ENCODE data around the gene APEH. TPM values are rescaled to one million over a fixed set of nuclear protein-coding genes. Genes with fewer than 3 reads are reported as not detected.

The APEH gene
- total and polyA plus RNA-seq, 2 donors from 2014 or later: 138 to 143 TPM

- intact Hi-C loops (cut with DNase I): no loop called here
- no peak for DNase-seq
- no peak overlapping the region for H3K9ac ChIP-seq (ENCODE audit: low read length in 3 of 3)
- no peak for FAIRE-seq
- TF ChIP-seq, protein P1, sequence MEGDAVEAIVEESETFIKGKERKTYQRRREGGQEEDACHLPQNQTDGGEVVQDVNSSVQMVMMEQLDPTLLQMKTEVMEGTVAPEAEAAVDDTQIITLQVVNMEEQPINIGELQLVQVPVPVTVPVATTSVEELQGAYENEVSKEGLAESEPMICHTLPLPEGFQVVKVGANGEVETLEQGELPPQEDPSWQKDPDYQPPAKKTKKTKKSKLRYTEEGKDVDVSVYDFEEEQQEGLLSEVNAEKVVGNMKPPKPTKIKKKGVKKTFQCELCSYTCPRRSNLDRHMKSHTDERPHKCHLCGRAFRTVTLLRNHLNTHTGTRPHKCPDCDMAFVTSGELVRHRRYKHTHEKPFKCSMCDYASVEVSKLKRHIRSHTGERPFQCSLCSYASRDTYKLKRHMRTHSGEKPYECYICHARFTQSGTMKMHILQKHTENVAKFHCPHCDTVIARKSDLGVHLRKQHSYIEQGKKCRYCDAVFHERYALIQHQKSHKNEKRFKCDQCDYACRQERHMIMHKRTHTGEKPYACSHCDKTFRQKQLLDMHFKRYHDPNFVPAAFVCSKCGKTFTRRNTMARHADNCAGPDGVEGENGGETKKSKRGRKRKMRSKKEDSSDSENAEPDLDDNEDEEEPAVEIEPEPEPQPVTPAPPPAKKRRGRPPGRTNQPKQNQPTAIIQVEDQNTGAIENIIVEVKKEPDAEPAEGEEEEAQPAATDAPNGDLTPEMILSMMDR (IDR thresholded peaks at IDR 0.05; ENCODE audit: borderline replicate concordance, extremely low read depth, insufficient read depth): no peak
- no peaks in the 10 kb centered on the region for H3K27me3 ChIP-seq (ENCODE audit: control insufficient read depth, insufficient read depth, low read length)
- H3K4me1 ChIP-seq (ENCODE audit: control insufficient read depth in 2 of 3, insufficient read depth in 2 of 3, low read depth in 1 of 3, low read length in 3 of 3): no peaks in the 10 kb centered on the region
- H3K27ac ChIP-seq (ENCODE audit: low read depth in 2 of 2, low read length in 2 of 2): no peak overlapping the region
- H3K4me3 ChIP-seq (ENCODE audit: low read length in 3 of 3): no peak overlapping the region
- no peaks in the 10 kb centered on the region for H3K9me3 ChIP-seq (ENCODE audit: control insufficient read depth in 2 of 3, insufficient read depth in 1 of 3, low read length in 3 of 3)
- H3K36me3 ChIP-seq (ENCODE audit: control insufficient read depth in 2 of 3, insufficient read depth in 3 of 3, low read length in 3 of 3): no peaks in the 10 kb centered on the region
Observed at GRCh38 chr3:49654955-49655556, 19.1 kb upstream of the APEH start.

DNA sequence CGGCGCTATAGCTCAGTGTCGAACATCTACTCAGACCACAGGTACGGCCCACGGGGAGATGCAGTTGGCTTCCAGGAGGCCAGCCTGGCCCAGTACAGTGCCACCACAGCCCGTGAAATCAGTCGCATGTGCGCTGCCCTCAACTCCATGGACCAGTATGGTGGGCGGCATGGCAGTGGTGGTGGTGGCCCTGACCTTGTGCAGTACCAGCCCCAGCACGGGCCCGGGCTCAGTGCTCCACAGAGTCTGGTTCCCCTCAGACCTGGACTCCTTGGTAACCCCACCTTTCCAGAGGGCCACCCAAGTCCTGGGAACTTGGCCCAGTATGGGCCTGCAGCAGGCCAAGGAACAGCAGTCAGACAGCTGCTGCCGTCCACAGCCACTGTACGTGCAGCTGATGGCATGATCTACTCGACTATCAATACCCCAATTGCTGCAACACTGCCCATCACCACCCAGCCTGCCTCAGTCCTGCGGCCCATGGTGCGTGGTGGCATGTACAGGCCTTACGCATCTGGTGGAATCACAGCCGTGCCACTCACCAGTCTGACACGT, 18.3 kb upstream of the APEH start:
- Histone ChIP-seq H3K9me3 (ENCODE audit: control insufficient read depth in 2 of 3, insufficient read depth in 1 of 3, low read length in 3 of 3) (no peaks in the 10 kb centered on the region), H3K4me1 (ENCODE audit: control insufficient read depth in 2 of 3, insufficient read depth in 2 of 3, low read depth in 1 of 3, low read length in 3 of 3) (no peaks in the 10 kb centered on the region), H3K27ac (ENCODE audit: low read depth in 2 of 2, low read length in 2 of 2) (no peak overlapping the region), H3K9ac (ENCODE audit: low read length in 3 of 3) (no peak overlapping the region), H3K27me3 (ENCODE audit: control insufficient read depth, insufficient read depth, low read length) (no peaks in the 10 kb centered on the region), H3K4me3 (ENCODE audit: low read length in 3 of 3) (no peak overlapping the region), H3K36me3 (ENCODE audit: control insufficient read depth in 2 of 3, insufficient read depth in 3 of 3, low read length in 3 of 3) (no peaks in the 10 kb centered on the region)
- FAIRE-seq (no peak), DNase-seq (no peak)
- TF ChIP-seq, protein P1 (IDR thresholded peaks at IDR 0.05; ENCODE audit: borderline replicate concordance, extremely low read depth, insufficient read depth): no peak
- intact Hi-C loops (cut with DNase I): no loop called here

DNA sequence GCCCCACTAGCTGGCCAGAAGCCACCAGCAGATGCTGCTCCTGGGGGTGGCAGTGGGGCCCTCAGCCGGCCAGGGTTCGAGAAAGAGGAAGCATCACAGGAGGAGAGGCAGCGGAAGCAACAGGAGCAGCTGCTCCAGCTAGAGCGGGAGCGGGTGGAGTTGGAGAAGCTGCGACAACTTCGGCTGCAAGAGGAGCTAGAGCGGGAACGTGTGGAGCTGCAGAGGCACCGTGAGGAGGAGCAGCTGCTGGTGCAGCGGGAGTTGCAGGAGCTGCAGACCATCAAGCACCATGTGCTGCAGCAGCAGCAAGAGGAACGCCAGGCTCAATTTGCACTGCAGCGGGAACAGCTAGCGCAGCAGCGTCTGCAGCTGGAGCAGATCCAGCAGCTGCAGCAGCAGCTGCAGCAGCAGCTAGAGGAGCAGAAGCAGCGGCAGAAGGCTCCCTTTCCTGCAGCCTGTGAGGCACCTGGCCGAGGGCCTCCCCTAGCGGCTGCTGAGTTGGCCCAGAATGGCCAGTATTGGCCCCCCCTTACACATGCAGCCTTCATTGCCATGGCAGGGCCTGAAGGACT, 17.5 kb upstream of the APEH start:
- DNase-seq (no peak), FAIRE-seq (no peak)
- H3K9ac ChIP-seq (ENCODE audit: low read length in 3 of 3): no peak overlapping the region
- H3K36me3 ChIP-seq (ENCODE audit: control insufficient read depth in 2 of 3, insufficient read depth in 3 of 3, low read length in 3 of 3): no peaks in the 10 kb centered on the region
- no peak overlapping the region for H3K27ac ChIP-seq (ENCODE audit: low read depth in 2 of 2, low read length in 2 of 2)
- no peak overlapping the region for H3K4me3 ChIP-seq (ENCODE audit: low read length in 3 of 3)
- intact Hi-C loops (cut with DNase I): no loop called here
- TF ChIP-seq, protein P1 (IDR thresholded peaks at IDR 0.05; ENCODE audit: borderline replicate concordance, extremely low read depth, insufficient read depth): no peak
- no peaks in the 10 kb centered on the region for H3K4me1 ChIP-seq (ENCODE audit: control insufficient read depth in 2 of 3, insufficient read depth in 2 of 3, low read depth in 1 of 3, low read length in 3 of 3)
- H3K27me3 ChIP-seq (ENCODE audit: control insufficient read depth, insufficient read depth, low read length): no peaks in the 10 kb centered on the region
- H3K9me3 ChIP-seq (ENCODE audit: control insufficient read depth in 2 of 3, insufficient read depth in 1 of 3, low read length in 3 of 3): no peaks in the 10 kb centered on the region

Measured in kidney (tissue), 14 donors.